K562 (cell line): ENCODE data around the gene POLR1A. TPM values are rescaled to one million over a fixed set of nuclear protein-coding genes. Genes with fewer than 3 reads are reported as not detected.
A peak's percentile ranks its signal among the peaks of the same experiment; 100 is the strongest.

ENCODE experiments used
- ATAC-seq: fragments of 200-7000 bp; cut with Tn5 transposase; 3 replicates; pipeline ENCODE4 v1.9.1; 2020; ENCODE audit warnings: moderate library complexity
- BruUV-seq: library from RNA; stranded (reverse); fragments of 400-500 nt; replicated peaks from 2 replicates; lab custom pipeline; 2021; lab: Mats Ljungman, UMichigan
- CTCF ChIA-PET: fragments of 300-600 bp; formaldehyde crosslinking; extraction: SDS; loops from one replicate; lab custom pipeline; 2021; ENCODE audit warnings: low intra/inter-chr PET ratio; lab: Yijun Ruan, JAX
- POLR2A ChIA-PET: fragments of 300-600, 350-650 bp; sonication (Branson Sonifier 250); formaldehyde crosslinking; extraction: SDS; loops from one replicate; lab custom pipeline; 2021; ENCODE audit warnings: antibody characterized with exemption, inconsistent platforms; lab: Yijun Ruan, JAX
- DNase-seq, 4 experiments: peaks; one replicate each; pipeline versions ENCODE4 v3.0.0 to v3.0.0-alpha.2; 2011 to 2018; ENCODE audit warnings: low spot score in 3 of 4, mixed read lengths in 3 of 4; ENCODE audit errors: extremely low read depth in 1 of 4
- FAIRE-seq: peaks from 2 replicates; lab custom pipeline; 2011; peaks lifted over from hg19 to GRCh38; lab: Jason Lieb, UNC
- H2AFZ ChIP-seq: 2 replicates; pipeline ENCODE4 v1.6.0; 2011; ENCODE audit warnings: low read depth, low read length, control low read depth, inconsistent platforms
- H3K27ac ChIP-seq: fragments of 200-600 bp; 3 replicates; pipeline ENCODE4 v1.8.0; 2011; ENCODE audit warnings: low read depth, mild to moderate bottlenecking, control low read depth, inconsistent platforms, low read length, moderate library complexity, mixed read lengths; ENCODE audit errors: extremely low read depth
- H3K27me3 ChIP-seq, 2 experiments: fragments of 300-600 bp in 1 of 2; 2 replicates in 1 of 2; 3 replicates in 1 of 2; pipeline versions ENCODE4 v1.6.0 to v1.8.0; 2011; ENCODE audit warnings: inconsistent platforms in 2 of 2, low read length in 2 of 2, mild to moderate bottlenecking in 1 of 2, mixed read lengths in 1 of 2, moderate library complexity in 1 of 2; ENCODE audit not compliant: control insufficient read depth in 2 of 2, insufficient read depth in 2 of 2
- H3K36me3 ChIP-seq: fragments of 300-600 bp; 3 replicates; pipeline ENCODE4 v1.8.0; 2011; ENCODE audit warnings: mild to moderate bottlenecking, low read length, inconsistent platforms; ENCODE audit not compliant: control insufficient read depth, insufficient read depth
- H3K4me1 ChIP-seq, 2 experiments: fragments of 200-600 bp in 1 of 2; replicated peaks in 1 of 2; 2 replicates in 1 of 2; 3 replicates in 1 of 2; pipeline versions ENCODE4 v1.5.1 to v1.8.0; 2011; ENCODE audit warnings: inconsistent platforms in 2 of 2, low read length in 2 of 2, mild to moderate bottlenecking in 1 of 2, mixed read lengths in 1 of 2, moderate library complexity in 1 of 2; ENCODE audit not compliant: control insufficient read depth in 2 of 2, insufficient read depth in 2 of 2
- H3K4me2 ChIP-seq: 2 replicates; pipeline ENCODE4 v1.6.1; 2011; ENCODE audit warnings: low read length, control low read depth, inconsistent platforms, mixed read lengths; ENCODE audit not compliant: insufficient read depth
- H3K4me3 ChIP-seq: fragments of 200-600 bp; sonication (generic), shearing (Covaris generic); 2 replicates; pipeline ENCODE4 v1.5.1; 2016; ENCODE audit warnings: control low read depth, inconsistent platforms
- H3K79me2 ChIP-seq: fragments of 200-600 bp; 3 replicates; pipeline ENCODE4 v1.8.0; 2011; ENCODE audit warnings: low read length, inconsistent platforms; ENCODE audit not compliant: control insufficient read depth, insufficient read depth
- H3K9ac ChIP-seq, 2 experiments: 2 replicates each; pipeline versions ENCODE4 v1.6.0 to v1.6.1; 2011; ENCODE audit warnings: low read depth in 2 of 2, low read length in 2 of 2, control low read depth in 1 of 2, inconsistent platforms in 1 of 2, mild to moderate bottlenecking in 1 of 2, mixed read lengths in 1 of 2; ENCODE audit not compliant: insufficient read depth in 1 of 2
- H3K9me1 ChIP-seq: one replicate; pipeline ENCODE4 v1.6.0; 2011; ENCODE audit warnings: inconsistent platforms, mild to moderate bottlenecking, low read length, moderate library complexity; ENCODE audit not compliant: control insufficient read depth, insufficient read depth
- H3K9me3 ChIP-seq: replicated peaks from 2 replicates; pipeline ENCODE4 v1.5.1; 2011; ENCODE audit warnings: low read depth, low read length, inconsistent platforms; ENCODE audit not compliant: control insufficient read depth, insufficient read depth
- H4K20me1 ChIP-seq: replicated peaks from 2 replicates; pipeline ENCODE4 v1.6.1; 2011; ENCODE audit warnings: low read length, inconsistent platforms, mixed read lengths; ENCODE audit not compliant: control insufficient read depth, insufficient read depth
- GABPB1 ChIP-seq: sonication (generic); formaldehyde crosslinking; IDR thresholded peaks from 2 replicates; pipeline ENCODE4 v1.8.0; 2022; ENCODE audit warnings: mild to moderate bottlenecking, missing genetic modification reagents
- JUND ChIP-seq, 2 experiments: IDR thresholded peaks; 2 replicates in 1 of 2; 3 replicates in 1 of 2; pipeline ENCODE4 v1.6.1; 2011; ENCODE audit warnings: borderline replicate concordance in 2 of 2, low read depth in 2 of 2, low read length in 2 of 2, improper control_type of control experiment in 1 of 2, missing biosample characterization in 1 of 2, missing genetic modification characterization in 1 of 2, missing genetic modification reagents in 1 of 2
- MCM5 ChIP-seq: fragments of 450-650 bp; IDR thresholded peaks from 2 replicates; pipeline ENCODE4 v1.6.1; 2016; ENCODE audit warnings: low read depth
- PML ChIP-seq: IDR thresholded peaks from 2 replicates; pipeline ENCODE4 v1.6.1; 2012; ENCODE audit warnings: low read length, inconsistent platforms
- POLR2AphosphoS5 ChIP-seq: IDR thresholded peaks from 2 replicates; pipeline ENCODE4 v1.6.1; 2011; ENCODE audit warnings: mild to moderate bottlenecking, low read depth, low read length, moderate library complexity; ENCODE audit not compliant: control insufficient read depth, insufficient read depth
- REST ChIP-seq, 2 experiments: fragments of 450-650 bp; formaldehyde crosslinking in 1 of 2; IDR thresholded peaks; 2 replicates each; pipeline versions ENCODE4 v1.4.0 to v1.6.1; 2014 to 2020; ENCODE audit warnings: mild to moderate bottlenecking in 2 of 2, borderline replicate concordance in 1 of 2, low read depth in 1 of 2
- SP1 ChIP-seq: sonication (generic); formaldehyde crosslinking; IDR thresholded peaks from 2 replicates; pipeline ENCODE4 v1.8.1; 2022; ENCODE audit warnings: mild to moderate bottlenecking, missing genetic modification reagents
- SPI1 ChIP-seq: IDR thresholded peaks from 2 replicates; pipeline ENCODE4 v1.6.1; 2011; ENCODE audit warnings: low read depth, low read length, control low read depth, borderline replicate concordance
- ZC3H11A ChIP-seq: IDR thresholded peaks from 2 replicates; pipeline ENCODE4 v1.6.1; 2012; ENCODE audit warnings: low read depth, low read length, improper control_type of control experiment
- ZNF324 ChIP-seq: fragments of 250-450 bp; sonication (Bioruptor Pico); IDR thresholded peaks from 2 replicates; pipeline ENCODE4 v1.4.0; 2020; ENCODE audit warnings: mild to moderate bottlenecking
- ZNF518B ChIP-seq: fragments of 250-450 bp; sonication (Bioruptor Pico); IDR thresholded peaks from 2 replicates; pipeline ENCODE4 v1.5.0; 2021; ENCODE audit warnings: mild to moderate bottlenecking, moderate library complexity
- ZNF717 ChIP-seq: fragments of 250-450 bp; sonication (Bioruptor Pico); IDR thresholded peaks from 2 replicates; pipeline ENCODE4 v1.5.0; 2021
- WGBS: fragments of 100-300 bp; shearing (Covaris generic); methylation state at CpG from one replicate; pipeline ENCODE4 v1.1.6; 2016; ENCODE audit warnings: low coverage, mixed read lengths; ENCODE audit not compliant: insufficient coverage; ENCODE audit errors: missing lambda C conversion rate; 5-methylcytosine and 5-hydroxymethylcytosine counted together
- in situ Hi-C: fragments of 300-500 bp; cut with MboI; formaldehyde crosslinking; loops from 4 replicates; pipeline ENCODE4 v1.15.0; 2018; ENCODE audit warnings: inconsistent platforms, mixed read lengths
- intact Hi-C: fragments of 100-400 bp; cut with micrococcal nuclease; formaldehyde crosslinking; loops from 2 replicates; pipeline ENCODE4 v1.14.2; 2022
- polyA plus RNA-seq, 8 experiments: library from polyadenylated mRNA; depleted of rRNA in 4 of 8; stranded (reverse) in 5 of 8; unstranded in 3 of 8; fragments of >200 nt; fragmentation: Nextera tagmentation in 2 of 8; fragmentation: Illumina TruSeq in 1 of 8; extraction: Ambion mirVana in 2 of 8; extraction: Trizol in 1 of 8; gene quantifications; 2 replicates each; pipeline versions ENCODE4 v1.2.1 to v1.2.3, GENCODE V29; 2011 to 2014; ENCODE audit warnings: inconsistent platforms in 1 of 8, missing spikeins in 1 of 8
- total RNA-seq, 7 experiments: library from RNA; depleted of rRNA in 6 of 7; stranded (reverse); fragments of >200 nt in 6 of 7; fragmentation: Illumina TruSeq in 2 of 7; extraction: Trizol in 2 of 7; gene quantifications; 2 replicates each; pipeline versions ENCODE4 v1.2.1 to v1.2.3, GENCODE V29; 2011 to 2021; ENCODE audit warnings: low replicate concordance in 1 of 7

POLR1A gene
- total and polyA plus RNA-seq, 9 of the 15 experiments (the other 6 are each of a cell fraction or from before 2014, with no cell fraction given) = 3.0 to 72.1 (median 21.8) TPM

DNA sequence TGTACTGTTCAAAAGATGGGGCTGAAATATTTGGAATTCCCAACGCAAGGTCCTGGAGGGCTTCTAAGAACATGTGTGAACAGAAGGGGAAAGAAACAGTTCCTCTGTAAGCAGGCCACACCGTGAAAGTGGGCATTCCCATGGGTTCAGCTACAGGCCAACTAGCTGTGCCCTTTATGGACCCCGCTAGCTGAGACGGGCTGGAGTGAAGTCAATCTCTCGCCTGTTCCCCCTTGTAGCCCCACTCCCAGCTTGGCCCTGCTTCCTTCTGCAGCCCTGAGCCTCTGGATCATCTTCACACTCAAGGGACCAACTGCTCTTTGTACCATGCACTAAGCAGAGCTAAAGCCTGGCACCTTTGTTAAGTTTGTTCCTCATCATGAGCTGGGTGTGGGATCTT is 55.4 kb downstream of the POLR1A start:
- Histone ChIP-seq H3K4me1 (no peaks in the 10 kb centered on the region), H3K27me3 (no peaks in the 10 kb centered on the region), H2AFZ (no peak overlapping the region), H4K20me1 (no peaks in the 10 kb centered on the region), H3K27ac (no peak overlapping the region), H3K36me3 (peaks cover 95% of the 10 kb centered on the region), H3K4me2 (no peak overlapping the region), H3K9me3 (no peaks in the 10 kb centered on the region), H3K4me3 (no peak overlapping the region), H3K9me1 (no peaks in the 10 kb centered on the region), H3K9ac (no peak overlapping the region), H3K79me2 (no peaks in the 10 kb centered on the region)
- TSS peak; percentile 17 for BruUV-seq
- ATAC-seq (no peak), FAIRE-seq (no peak), DNase-seq (no peak)
- in situ Hi-C loops = no loop called here
- CTCF ChIA-PET = no interaction called here
- 93% methylated on average over 5 of the region's 5 CpGs for WGBS
- POLR2A ChIA-PET = no interaction called here
- intact Hi-C loops = no loop called here
- no peak for TF ChIP-seq SPI1
- TF ChIP-seq PML = no peak
- no peak for TF ChIP-seq SP1 (CRISPR knock-in tag)
- TF ChIP-seq ZC3H11A = no peak
- TF ChIP-seq REST (IDR thresholded peaks at IDR 0.05; ENCODE audit: borderline replicate concordance) = no peak
- no peak for TF ChIP-seq REST (CRISPR knock-in tag; IDR thresholded peaks at IDR 0.05; ENCODE audit: low read depth)
- no peak for TF ChIP-seq ZNF324
- no peak for TF ChIP-seq ZNF717 (CRISPR knock-in tag)
- no peak for TF ChIP-seq MCM5
- no peak for TF ChIP-seq GABPB1 (CRISPR knock-in tag)
- no peak for TF ChIP-seq JUND (IDR thresholded peaks at IDR 0.05; ENCODE audit: borderline replicate concordance, low read depth, low read length)
- no peak for TF ChIP-seq JUND (tag; IDR thresholded peaks at IDR 0.05; ENCODE audit: borderline replicate concordance, low read depth, low read length)
- TF ChIP-seq POLR2AphosphoS5 = no peak
- no peak for TF ChIP-seq ZNF518B (CRISPR knock-in tag)
